T-cell (primary cell): ENCODE data around the gene USH1C. TPM values are rescaled to one million over a fixed set of nuclear protein-coding genes. Genes with fewer than 3 reads are reported as not detected.

ENCODE experiments used
- ATAC-seq, 4 experiments: fragments of 200-7000 bp in 3 of 4; fragments of 150-1000 bp in 1 of 4; cut with Tn5 transposase; replicated peaks in 1 of 4; 1 replicate in 3 of 4; 2 replicates in 1 of 4; pipeline ENCODE4 v1.10.0; 2021; ENCODE audit warnings: moderate library complexity in 3 of 4, mild to moderate bottlenecking in 2 of 4, moderate number of reproducible peaks in 1 of 4
- CTCF ChIA-PET, 2 donors: fragments of 300-600 bp; sonication (Branson Sonifier 250); formaldehyde crosslinking; loops; one replicate each; lab custom pipeline; 2022; ENCODE audit warnings: antibody characterized with exemption in 2 of 2; lab: Charles Lee
- POLR2A ChIA-PET, 2 donors: fragments of 300-600 bp; sonication (Branson Sonifier 250); formaldehyde crosslinking; loops; one replicate each; lab custom pipeline; 2022; ENCODE audit warnings: antibody characterized with exemption in 2 of 2; lab: Charles Lee
- DNase-seq, 35 experiments: peaks; one replicate each; pipeline versions ENCODE4 v3.0.0 to v3.0.0-alpha.2; 2013 to 2023
- H3K27ac ChIP-seq: one replicate; pipeline ENCODE4 v1.5.1; 2013; ENCODE audit warnings: low read length
- H3K27me3 ChIP-seq, 2 experiments: replicated peaks in 1 of 2; 1 replicate in 1 of 2; 2 replicates in 1 of 2; pipeline versions ENCODE4 v1.6.1 to v1.7.0; 2013; ENCODE audit warnings: low read length in 1 of 2, mixed read lengths in 1 of 2; ENCODE audit not compliant: control insufficient read depth in 2 of 2, insufficient read depth in 2 of 2; ENCODE audit errors: extremely low read depth in 1 of 2
- H3K36me3 ChIP-seq, 2 donors: 1 replicate in 1 of 2; 2 replicates in 1 of 2; pipeline versions ENCODE4 v1.6.1 to v1.7.0; 2013; ENCODE audit warnings: low read length in 1 of 2; ENCODE audit not compliant: control insufficient read depth in 2 of 2, insufficient read depth in 1 of 2; ENCODE audit errors: extremely low read depth in 1 of 2
- H3K4me1 ChIP-seq, 2 experiments: 1 replicate in 1 of 2; 2 replicates in 1 of 2; pipeline versions ENCODE4 v1.6.1 to v1.7.0; 2013; ENCODE audit warnings: low read length in 2 of 2, mixed read lengths in 1 of 2; ENCODE audit not compliant: insufficient read depth in 2 of 2, control insufficient read depth in 1 of 2; ENCODE audit errors: extremely low read depth in 1 of 2
- H3K4me3 ChIP-seq, 2 donors: 1 replicate in 1 of 2; 2 replicates in 1 of 2; pipeline versions ENCODE4 v1.5.1 to v1.7.0; 2013; ENCODE audit warnings: mild to moderate bottlenecking in 2 of 2, low read length in 1 of 2, moderate library complexity in 1 of 2; ENCODE audit not compliant: control insufficient read depth in 1 of 2; ENCODE audit errors: extremely low read depth in 1 of 2
- H3K9me3 ChIP-seq: 2 replicates; pipeline ENCODE4 v1.7.0; 2013
- H3K27ac Mint-ChIP-seq, 2 donors: one replicate each; pipeline ENCODE4 v1.8.0; 2020 to 2021; ENCODE audit warnings: mild to moderate bottlenecking in 2 of 2, mixed read lengths in 2 of 2
- H3K27me3 Mint-ChIP-seq, 2 donors: one replicate each; pipeline ENCODE4 v1.8.0; 2021 to 2022; ENCODE audit warnings: mixed read lengths in 2 of 2
- H3K36me3 Mint-ChIP-seq: one replicate; pipeline ENCODE4 v1.8.0; 2021; ENCODE audit warnings: mixed read lengths
- H3K4me1 Mint-ChIP-seq, 3 donors: one replicate each; pipeline ENCODE4 v1.8.0; 2020 to 2022; ENCODE audit warnings: mixed read lengths in 3 of 3, mild to moderate bottlenecking in 1 of 3
- H3K4me3 Mint-ChIP-seq, 3 donors: one replicate each; pipeline ENCODE4 v1.8.0; 2020 to 2022; ENCODE audit warnings: mild to moderate bottlenecking in 3 of 3, mixed read lengths in 3 of 3, moderate library complexity in 3 of 3
- H3K9me3 Mint-ChIP-seq, 3 donors: one replicate each; pipeline ENCODE4 v1.8.0; 2020 to 2022; ENCODE audit warnings: mixed read lengths in 3 of 3
- WGBS: methylation state at CpG from one replicate; pipeline ENCODE4 v1.1.5; 2013; ENCODE audit warnings: missing lambda C conversion rate; ENCODE audit not compliant: insufficient coverage; 5-methylcytosine and 5-hydroxymethylcytosine counted together
- total RNA-seq, 35 experiments: library from RNA in 6 of 35; stranded (reverse) in 6 of 35; fragments of 120-200 nt in 1 of 35; gene quantifications; one replicate each; pipeline versions ENCODE4 v1.2.1 to v1.2.4 and lab custom pipeline; 2013 to 2026

USH1C gene
- total RNA-seq, 5 donors from 2014 or later (not counting 1 experiment from before 2014, with no cell fraction given) = not detected

GRCh38 chr11:17507773-17508172, 36.4 kb downstream of the USH1C start:
- Mint-ChIP-seq H3K27ac (no peak overlapping the region), H3K4me3 (no peak overlapping the region), H3K9me3 (no peaks in the 10 kb centered on the region), H3K27me3 (peaks cover 6 to 11% of the 10 kb centered on the region in 2 donors), H3K36me3 (no peaks in the 10 kb centered on the region), H3K4me1 (no peaks in the 10 kb centered on the region)
- H3K4me3 ChIP-seq = no peak overlapping the region
- H3K27me3 ChIP-seq = peaks cover 0 to 10% of the 10 kb centered on the region in 2 experiments
- H3K4me1 ChIP-seq = no peaks in the 10 kb centered on the region
- H3K27ac ChIP-seq = no peak overlapping the region
- DNase-seq (no peak), ATAC-seq (no peak)
- H3K36me3 ChIP-seq = no peaks in the 10 kb centered on the region
- ChIA-PET POLR2A (interaction anchor here in 1 of 2 donors (0.5 to 0.6 kb wide), 2 partner anchors 11 to 118 kb away, joined by 3 to 6 read pairs; no protein-coding TSS in a partner anchor), CTCF (interaction anchor here (0.8 to 1.4 kb wide), 4 partner anchors 9 to 278 kb away, joined by 3 read pairs; no protein-coding TSS in a partner anchor)
- H3K9me3 ChIP-seq = no peaks in the 10 kb centered on the region
- 67% methylated on average over 1 of the region's 2 CpGs for WGBS

- H3K4me1 ChIP-seq = no peaks in the 10 kb centered on the region
- DNase-seq (no peak), ATAC-seq (no peak)
- Mint-ChIP-seq H3K36me3 (no peaks in the 10 kb centered on the region), H3K9me3 (no peaks in the 10 kb centered on the region), H3K27me3 (peaks cover 6 to 10% of the 10 kb centered on the region in 2 donors), H3K27ac (no peak overlapping the region), H3K4me3 (no peak overlapping the region), H3K4me1 (no peaks in the 10 kb centered on the region)
- no peak overlapping the region for H3K27ac ChIP-seq
- ChIA-PET CTCF (interaction anchor here (0.6 to 2.2 kb wide), 4 partner anchors 116 to 277 kb away, joined by 3 to 6 read pairs (median 4); no protein-coding TSS in a partner anchor), POLR2A (no interaction called here)
- H3K27me3 ChIP-seq = peaks cover 0 to 10% of the 10 kb centered on the region in 2 experiments
- no peaks in the 10 kb centered on the region for H3K36me3 ChIP-seq
- no peak overlapping the region for H3K4me3 ChIP-seq
- 45% methylated on average over 3 of the region's 3 CpGs for WGBS
- no peaks in the 10 kb centered on the region for H3K9me3 ChIP-seq
Measured at GRCh38 chr11:17506942-17507341, 37.3 kb downstream of the USH1C start.

- no peaks in the 10 kb centered on the region for H3K36me3 Mint-ChIP-seq
- Histone ChIP-seq H3K36me3 (no peaks in the 10 kb centered on the region), H3K4me1 (no peaks in the 10 kb centered on the region), H3K4me3 (no peak overlapping the region), H3K27me3 (peaks cover 0 to 8% of the 10 kb centered on the region in 2 experiments), H3K27ac (no peak overlapping the region), H3K9me3 (no peaks in the 10 kb centered on the region)
- no peak overlapping the region for H3K4me3 Mint-ChIP-seq
- WGBS = 88% methylated on average over 5 of the region's 6 CpGs
- no peak overlapping the region for H3K27ac Mint-ChIP-seq
- CTCF ChIA-PET = interaction anchor here (0.6 to 2.2 kb wide), 7 partner anchors 115 to 297 kb away, joined by 3 to 6 read pairs (median 4); no protein-coding TSS in a partner anchor
- peaks cover 6 to 10% of the 10 kb centered on the region in 2 donors for H3K27me3 Mint-ChIP-seq
- POLR2A ChIA-PET = no interaction called here
- H3K4me1 Mint-ChIP-seq = no peaks in the 10 kb centered on the region
- H3K9me3 Mint-ChIP-seq = no peaks in the 10 kb centered on the region
- ATAC-seq = no peak
- DNase-seq = no peak
Measured at GRCh38 chr11:17506314-17506713, 37.9 kb downstream of the USH1C start.

- CTCF ChIA-PET = interaction anchor here (0.7 to 2.9 kb wide), 6 partner anchors 120 to 275 kb away, joined by 3 to 10 read pairs (median 6); no protein-coding TSS in a partner anchor
- H3K36me3 Mint-ChIP-seq = no peaks in the 10 kb centered on the region
- H3K36me3 ChIP-seq = no peaks in the 10 kb centered on the region
- DNase-seq (no peak), ATAC-seq (no peak)
- no peaks in the 10 kb centered on the region for H3K9me3 Mint-ChIP-seq
- H3K4me3 ChIP-seq = no peak overlapping the region
- no peaks in the 10 kb centered on the region for H3K4me1 Mint-ChIP-seq
- no peaks in the 10 kb centered on the region for H3K9me3 ChIP-seq
- POLR2A ChIA-PET = no interaction called here
- H3K4me1 ChIP-seq = no peaks in the 10 kb centered on the region
- WGBS = no CpG with 5 or more reads among the region's 4 CpGs
- peaks cover 6 to 8% of the 10 kb centered on the region in 2 donors for H3K27me3 Mint-ChIP-seq
- H3K4me3 Mint-ChIP-seq = no peak overlapping the region
- no peak overlapping the region for H3K27ac ChIP-seq
- H3K27ac Mint-ChIP-seq = no peak overlapping the region
- peaks cover 0 to 8% of the 10 kb centered on the region in 2 experiments for H3K27me3 ChIP-seq
Measured at GRCh38 chr11:17505146-17505545, 39.1 kb downstream of the USH1C start.

- H3K9me3 Mint-ChIP-seq = no peaks in the 10 kb centered on the region
- ChIA-PET POLR2A (no interaction called here), CTCF (interaction anchor here (0.5 to 2.9 kb wide), 10 partner anchors 9 to 274 kb away, joined by 3 to 10 read pairs (median 6); partner anchors contain the start of gene KCNJ11 (in 1 of the 2))
- WGBS = 27% methylated on average over 6 of the region's 9 CpGs
- H3K9me3 ChIP-seq = no peaks in the 10 kb centered on the region
- no peak overlapping the region for H3K27ac Mint-ChIP-seq
- H3K4me3 Mint-ChIP-seq = no peak overlapping the region
- H3K27me3 Mint-ChIP-seq = peaks cover 6 to 8% of the 10 kb centered on the region in 2 donors
- H3K27me3 ChIP-seq = peaks cover 0 to 8% of the 10 kb centered on the region in 2 experiments
- ATAC-seq (peak; percentile 67 to 85 (median 76)), DNase-seq (peak; percentile 47 to 83 (median 72))
- no peaks in the 10 kb centered on the region for H3K4me1 Mint-ChIP-seq
- H3K4me1 ChIP-seq = no peaks in the 10 kb centered on the region
- H3K4me3 ChIP-seq = no peak overlapping the region
- no peak overlapping the region for H3K27ac ChIP-seq
- no peaks in the 10 kb centered on the region for H3K36me3 ChIP-seq
- no peaks in the 10 kb centered on the region for H3K36me3 Mint-ChIP-seq
Measured at GRCh38 chr11:17504330-17505107, 39.7 kb downstream of the USH1C start.

GRCh38 chr11:17502630-17503029, 41.6 kb downstream of the USH1C start:
- H3K27ac ChIP-seq = no peak overlapping the region
- peaks cover 0 to 4% of the 10 kb centered on the region in 2 donors for H3K27me3 Mint-ChIP-seq
- WGBS = no CpG with 5 or more reads among the region's 4 CpGs

More at GRCh38 chr11:17502630-17503029, 41.6 kb downstream of the USH1C start:
- H3K4me1 ChIP-seq = no peaks in the 10 kb centered on the region
- peaks cover 0 to 5% of the 10 kb centered on the region in 2 experiments for H3K27me3 ChIP-seq
- ATAC-seq (no peak), DNase-seq (no peak)
- POLR2A ChIA-PET = no interaction called here
- no peaks in the 10 kb centered on the region for H3K36me3 ChIP-seq
- no peaks in the 10 kb centered on the region for H3K4me1 Mint-ChIP-seq
- no peak overlapping the region for H3K4me3 ChIP-seq
- no peaks in the 10 kb centered on the region for H3K36me3 Mint-ChIP-seq
- H3K4me3 Mint-ChIP-seq = no peak overlapping the region
- H3K9me3 Mint-ChIP-seq = no peaks in the 10 kb centered on the region
- H3K27ac Mint-ChIP-seq = no peak overlapping the region
- H3K9me3 ChIP-seq = no peaks in the 10 kb centered on the region
- CTCF ChIA-PET = interaction anchor here (1.2 to 2.9 kb wide), 4 partner anchors 119 to 682 kb away, joined by 3 to 10 read pairs (median 3); no protein-coding TSS in a partner anchor
